K562 treated with DMSO at 1 percent for 24 hours (cell line): ENCODE measurements around the gene ANO6. TPM values are rescaled to one million over a fixed set of nuclear protein-coding genes. Genes with fewer than 3 reads are reported as not detected.

Experiments
- total RNA-seq: library from RNA; unstranded; fragments of 300-600 nt; gene quantifications from 2 replicates; pipeline ENCODE4 v1.2.3, GENCODE V29; 2022; ENCODE audit warnings: low read depth; ENCODE audit not compliant: insufficient read depth

The ANO6 gene, protein sequence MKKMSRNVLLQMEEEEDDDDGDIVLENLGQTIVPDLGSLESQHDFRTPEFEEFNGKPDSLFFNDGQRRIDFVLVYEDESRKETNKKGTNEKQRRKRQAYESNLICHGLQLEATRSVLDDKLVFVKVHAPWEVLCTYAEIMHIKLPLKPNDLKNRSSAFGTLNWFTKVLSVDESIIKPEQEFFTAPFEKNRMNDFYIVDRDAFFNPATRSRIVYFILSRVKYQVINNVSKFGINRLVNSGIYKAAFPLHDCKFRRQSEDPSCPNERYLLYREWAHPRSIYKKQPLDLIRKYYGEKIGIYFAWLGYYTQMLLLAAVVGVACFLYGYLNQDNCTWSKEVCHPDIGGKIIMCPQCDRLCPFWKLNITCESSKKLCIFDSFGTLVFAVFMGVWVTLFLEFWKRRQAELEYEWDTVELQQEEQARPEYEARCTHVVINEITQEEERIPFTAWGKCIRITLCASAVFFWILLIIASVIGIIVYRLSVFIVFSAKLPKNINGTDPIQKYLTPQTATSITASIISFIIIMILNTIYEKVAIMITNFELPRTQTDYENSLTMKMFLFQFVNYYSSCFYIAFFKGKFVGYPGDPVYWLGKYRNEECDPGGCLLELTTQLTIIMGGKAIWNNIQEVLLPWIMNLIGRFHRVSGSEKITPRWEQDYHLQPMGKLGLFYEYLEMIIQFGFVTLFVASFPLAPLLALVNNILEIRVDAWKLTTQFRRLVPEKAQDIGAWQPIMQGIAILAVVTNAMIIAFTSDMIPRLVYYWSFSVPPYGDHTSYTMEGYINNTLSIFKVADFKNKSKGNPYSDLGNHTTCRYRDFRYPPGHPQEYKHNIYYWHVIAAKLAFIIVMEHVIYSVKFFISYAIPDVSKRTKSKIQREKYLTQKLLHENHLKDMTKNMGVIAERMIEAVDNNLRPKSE
- 15.0 and 18.5 TPM in 2 replicates for total RNA-seq

DNA sequence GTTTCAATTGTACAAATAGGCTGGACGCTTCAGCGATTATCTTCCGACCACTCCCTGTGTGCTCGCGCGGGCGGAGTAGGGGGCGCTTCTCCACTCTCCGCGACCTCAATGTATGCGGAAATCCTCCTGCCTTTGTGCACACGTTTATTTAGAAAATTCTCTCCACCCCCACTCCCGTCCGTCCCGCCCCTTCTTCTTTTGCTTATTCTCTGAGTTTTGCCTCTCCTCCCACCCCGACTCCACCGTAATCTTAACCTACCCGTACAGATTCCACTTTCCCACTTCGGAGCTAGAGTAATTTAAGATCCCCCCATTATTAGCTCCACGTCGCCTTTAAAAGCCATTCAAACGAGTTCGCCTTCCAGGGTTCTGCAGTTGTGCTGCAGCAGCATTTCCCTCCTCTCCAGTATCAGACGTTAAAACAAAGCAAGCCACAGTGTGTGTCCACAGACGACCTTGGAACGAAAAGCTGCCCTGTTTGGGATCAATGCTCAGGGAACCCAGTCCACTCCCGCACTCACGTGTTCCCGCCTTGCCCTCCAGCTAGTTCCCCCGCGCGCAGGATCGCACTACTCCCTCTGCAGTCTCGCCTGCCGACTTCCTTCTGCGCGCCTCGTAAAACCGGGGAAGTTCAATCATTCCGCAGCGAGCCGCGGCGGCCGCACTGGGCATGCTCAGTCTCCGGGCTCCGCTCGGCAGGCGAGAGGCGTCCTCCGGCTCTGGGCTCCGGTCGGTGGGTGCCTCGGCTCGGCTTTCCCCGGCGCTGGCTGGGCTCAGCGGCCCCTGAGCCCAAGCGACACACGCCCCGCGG lies at the start of gene ANO6:
Gene ANO6, plus strand, starts transcription at position 677 of the 811 bp plus-strand sequence. CDS start 227 bp downstream, outside the sequence.

Other genes with a start within 250 kb of the ANO6 start
- not detected in 2 replicates for gene DBX2, start 165.0 kb upstream of the ANO6 start, total RNA-seq